HUDEP-2 (cell line): ENCODE data around the gene KLF15.
"Not testable (repeated sequence)": the region's sequence is repeated elsewhere in the genome, so short reads cannot be mapped to it uniquely, and the experiment has no call there.

ENCODE experiments used
- DNase-seq, 76 experiments: peaks; one replicate each; lab custom pipeline; 2025; ENCODE audit not compliant: unreplicated experiment in 76 of 76; lab: John Stamatoyannopoulos, UW

KLF15 gene

GRCh38 chr3:126348308-126348920 lies 8.8 kb downstream of the KLF15 start:
- no peak for DNase-seq

GRCh38 chr3:126347543-126348161 lies 9.6 kb downstream of the KLF15 start:
- DNase-seq, result no peak

GRCh38 chr3:126346466-126346865 lies 10.7 kb downstream of the KLF15 start:
- DNase-seq, result no peak

DNA sequence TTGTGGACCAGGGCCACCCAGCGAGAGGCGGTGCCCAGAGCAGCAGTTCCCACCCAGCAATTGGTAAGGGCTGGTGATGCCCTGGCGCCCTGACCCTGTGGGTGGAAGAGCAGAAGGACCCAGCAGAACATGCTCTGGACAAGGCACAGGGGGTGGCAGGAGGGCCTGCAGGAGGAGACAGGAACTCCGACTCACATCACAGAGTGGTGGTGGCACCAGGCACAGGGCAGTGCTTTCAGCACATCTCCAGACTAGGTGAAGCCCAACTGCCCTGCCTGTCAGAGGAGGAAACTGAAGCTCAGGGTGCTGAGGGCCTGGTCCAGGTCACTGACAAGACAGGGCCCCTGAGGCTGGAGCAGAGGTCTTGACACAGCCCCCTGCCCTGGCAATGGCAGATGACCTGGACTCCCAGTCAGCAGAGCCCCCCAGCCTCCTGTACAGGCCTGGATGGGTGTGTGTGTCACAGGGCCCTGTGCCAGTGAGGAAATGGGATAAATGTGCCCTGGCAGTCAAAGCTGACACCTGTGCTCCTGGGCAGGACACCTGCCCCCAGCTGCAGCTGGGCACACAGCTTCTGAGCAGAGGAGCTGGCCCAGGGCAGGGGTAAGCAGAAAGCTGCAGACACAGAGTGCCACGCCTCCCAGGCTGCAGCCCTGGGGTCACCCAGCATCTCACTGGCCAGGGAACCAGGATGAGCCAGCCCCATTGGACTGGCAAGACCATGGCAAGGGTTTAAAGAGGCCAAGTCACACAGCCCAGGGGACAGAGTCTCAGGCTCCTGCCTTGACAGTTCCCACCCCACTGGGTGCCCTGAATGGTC lies 11.4 kb downstream of the KLF15 start:
- no peak for DNase-seq

DNA sequence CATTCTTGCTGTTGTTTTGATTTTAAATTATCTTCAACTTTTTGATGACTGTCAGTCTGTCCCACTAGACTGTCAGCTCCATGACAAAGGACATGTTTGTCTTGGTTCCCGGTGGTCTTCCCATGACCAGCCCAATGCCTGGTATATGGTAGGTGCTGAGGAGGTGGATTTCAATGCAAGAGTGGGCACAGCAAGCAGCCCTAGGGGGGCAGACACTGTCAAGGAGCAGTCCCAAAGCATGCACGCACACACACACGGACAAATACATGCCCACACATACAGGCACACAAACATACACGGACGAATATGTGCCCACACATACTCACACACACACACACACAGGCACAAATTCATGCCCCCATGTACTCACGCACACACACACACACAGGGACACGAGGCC lies 12.0 kb downstream of the KLF15 start:
- no peak for DNase-seq

- DNase-seq, result no peak
Measured at GRCh38 chr3:126344380-126345041, 12.7 kb downstream of the KLF15 start.

DNA sequence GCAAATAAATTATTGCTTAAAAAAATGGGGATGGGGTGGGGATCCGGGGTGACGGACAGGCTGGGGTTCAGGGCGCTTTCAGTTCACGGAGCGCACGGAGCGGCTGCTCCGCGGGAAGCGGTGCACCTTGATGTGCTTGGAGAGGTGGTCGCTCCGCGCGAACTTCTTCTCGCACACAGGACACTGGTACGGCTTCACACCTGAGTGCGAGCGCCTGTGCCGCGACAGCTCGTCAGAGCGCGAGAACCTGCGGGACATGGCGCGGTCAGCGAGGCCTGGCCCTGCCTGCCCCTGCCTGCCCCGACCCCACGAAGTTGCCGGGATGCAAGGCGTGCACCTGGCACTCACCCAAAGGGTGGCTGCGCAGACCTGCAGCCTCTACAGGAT lies 13.6 kb downstream of the KLF15 start:
- DNase-seq, result no peak

- no peak for DNase-seq
Measured at GRCh38 chr3:126342991-126343648, 14.1 kb downstream of the KLF15 start.

- no peak for DNase-seq
Measured at GRCh38 chr3:126342211-126342610, 15.0 kb downstream of the KLF15 start.

DNA sequence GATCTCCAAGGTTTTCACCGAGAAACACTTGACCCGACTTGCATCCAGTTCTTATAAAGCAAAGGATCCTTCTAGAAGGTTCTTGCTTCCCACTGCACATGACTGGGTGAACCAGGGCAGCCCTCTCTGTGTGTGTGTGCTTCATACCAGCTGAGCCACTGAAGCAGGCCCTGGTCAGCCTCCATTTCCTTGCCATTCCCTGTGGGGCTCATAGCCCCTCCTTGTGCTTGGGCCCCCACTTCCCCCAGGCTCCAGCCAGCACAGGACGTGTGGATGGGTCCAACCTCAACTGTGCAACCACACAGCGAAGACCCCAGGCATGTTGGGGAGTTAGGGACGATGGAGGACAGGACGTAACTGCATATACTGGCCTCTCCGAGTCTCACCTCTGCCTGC lies 15.5 kb downstream of the KLF15 start:
- no peak for DNase-seq

- no peak for DNase-seq
Measured at GRCh38 chr3:126340943-126341754, 16.1 kb downstream of the KLF15 start.

GRCh38 chr3:126340596-126340942 lies 16.6 kb downstream of the KLF15 start:
- DNase-seq, result no peak

GRCh38 chr3:126340081-126340511 lies 17.1 kb downstream of the KLF15 start:
- no peak for DNase-seq

DNA sequence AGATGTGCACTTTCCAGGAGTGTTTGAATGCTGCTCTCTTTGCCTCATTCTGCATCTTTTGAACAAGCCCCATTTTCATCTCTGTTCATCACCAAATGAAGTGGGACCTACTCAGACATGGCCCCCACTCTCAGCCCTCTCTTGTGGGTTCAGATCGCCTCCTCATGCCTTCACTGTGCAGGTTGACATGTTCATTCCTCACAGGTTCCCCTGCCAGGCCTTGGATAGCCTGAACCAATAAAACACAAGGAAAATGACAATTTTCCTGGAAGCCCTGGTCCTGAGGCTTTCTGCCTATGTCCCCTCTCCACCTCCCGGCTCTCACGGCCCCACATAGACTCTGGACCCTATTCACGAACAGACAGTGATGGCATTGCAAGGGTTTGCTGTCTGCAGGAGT lies 17.7 kb downstream of the KLF15 start:
- no peak for DNase-seq

DNA sequence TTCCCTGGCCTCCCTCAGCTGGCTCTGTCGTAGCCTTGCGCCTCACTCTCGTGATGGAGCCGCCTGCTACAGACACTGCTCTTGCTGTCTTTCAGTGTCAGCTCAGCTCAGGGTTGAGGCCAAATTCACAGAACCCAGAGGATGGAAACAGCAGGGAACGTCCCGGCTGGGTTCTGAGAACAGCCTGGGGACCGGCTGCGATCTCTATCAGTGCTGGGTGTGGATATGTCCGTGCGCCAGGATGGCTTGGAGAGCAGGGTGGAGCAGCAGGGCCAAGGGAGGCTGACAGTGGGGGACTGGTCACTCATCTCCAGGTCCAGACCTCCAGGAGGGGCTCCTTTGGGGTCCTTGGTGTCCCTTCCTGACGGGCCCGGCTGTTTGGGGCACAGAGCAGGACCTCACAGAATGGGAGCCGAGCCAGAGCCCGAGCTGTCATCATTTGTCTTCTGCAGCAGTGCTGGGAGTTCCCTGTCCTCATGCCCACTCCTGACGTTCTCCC lies 18.4 kb downstream of the KLF15 start:
- peak in 2 of 76 experiments; percentile 1 to 10 for DNase-seq

DNA sequence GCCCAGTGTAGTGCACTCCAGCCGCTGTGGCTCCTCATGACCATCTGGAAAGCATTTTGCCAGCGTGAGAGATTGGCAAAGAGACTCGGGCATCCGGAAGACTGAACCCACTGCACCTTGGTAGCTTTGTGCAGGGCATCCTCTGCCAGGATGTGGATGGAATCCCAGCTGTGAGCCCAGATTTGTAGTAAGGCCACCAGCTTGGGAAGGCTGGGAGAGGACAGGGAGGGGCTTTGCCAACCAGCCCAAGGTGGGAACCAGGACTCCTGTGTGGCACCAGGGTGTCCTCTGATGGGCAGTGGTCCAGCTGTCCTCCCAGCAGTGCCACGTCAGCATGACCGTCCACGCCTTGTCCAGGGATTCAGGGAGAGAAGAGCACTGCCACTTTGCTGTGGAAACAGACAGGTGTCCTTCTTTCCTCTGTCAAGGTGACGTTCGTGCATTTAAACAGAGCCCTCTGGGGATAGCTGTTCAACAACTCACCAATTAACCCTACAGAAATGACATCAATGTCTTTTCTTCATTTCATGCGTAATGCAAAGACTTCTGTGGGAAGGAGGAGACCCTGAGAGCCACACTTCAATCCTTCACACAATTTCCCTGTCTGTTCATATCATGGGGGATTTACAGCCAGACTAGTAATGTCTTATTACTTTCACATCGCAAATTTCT lies 19.1 kb downstream of the KLF15 start:
- no peak for DNase-seq

GRCh38 chr3:126331812-126332336 lies 25.3 kb downstream of the KLF15 start:
- not testable (repeated sequence) for DNase-seq

- DNase-seq, result no peak
Measured at GRCh38 chr3:126329927-126330725, 27.1 kb downstream of the KLF15 start.
